Naive thymus-derived CD4-positive, alpha-beta T cell (primary cell): ENCODE measurements around the gene ELMO1. TPM values are rescaled to one million over a fixed set of nuclear protein-coding genes. Genes with fewer than 3 reads are reported as not detected.

Source experiments
- ATAC-seq: fragments of 150-1000 bp; cut with Tn5 transposase; 2 replicates; pipeline ENCODE4 v1.10.0; 2021; ENCODE audit warnings: mild to moderate bottlenecking, moderate library complexity
- CTCF ChIA-PET: fragments of 350-600 bp; sonication (Branson Sonifier 250); formaldehyde crosslinking; loops from one replicate; lab custom pipeline; 2021; ENCODE audit warnings: antibody characterized with exemption; lab: Charles Lee
- POLR2A ChIA-PET: fragments of 350-600 bp; sonication (Branson Sonifier 250); formaldehyde crosslinking; loops from one replicate; lab custom pipeline; 2021; ENCODE audit warnings: antibody characterized with exemption, inconsistent platforms; lab: Charles Lee
- DNase-seq, 9 donors: peaks; one replicate each; pipeline versions ENCODE4 v3.0.0 to v3.0.0-alpha.2; 2020 to 2022; ENCODE audit warnings: mixed read lengths in 1 of 9
- H3K27ac ChIP-seq: one replicate; pipeline ENCODE4 v1.7.0; 2013; ENCODE audit warnings: mild to moderate bottlenecking, low read depth, low read length, moderate library complexity
- H3K27me3 ChIP-seq, 2 donors: one replicate each; pipeline ENCODE4 v1.7.0; 2013; ENCODE audit warnings: low read length in 2 of 2, mild to moderate bottlenecking in 2 of 2, moderate library complexity in 2 of 2; ENCODE audit not compliant: control insufficient read depth in 2 of 2, insufficient read depth in 2 of 2
- H3K36me3 ChIP-seq, 3 experiments: 1 replicate in 2 of 3; 2 replicates in 1 of 3; pipeline ENCODE4 v1.7.0; 2013; ENCODE audit warnings: low read length in 3 of 3, mild to moderate bottlenecking in 3 of 3, moderate library complexity in 1 of 3; ENCODE audit not compliant: insufficient read depth in 3 of 3, control insufficient read depth in 2 of 3
- H3K4me1 ChIP-seq, 2 donors: one replicate each; pipeline ENCODE4 v1.7.0; 2013; ENCODE audit warnings: low read length in 2 of 2, mild to moderate bottlenecking in 2 of 2, moderate library complexity in 1 of 2; ENCODE audit not compliant: control insufficient read depth in 2 of 2, insufficient read depth in 2 of 2
- H3K4me3 ChIP-seq: 2 replicates; pipeline ENCODE4 v1.7.0; 2013; ENCODE audit warnings: mild to moderate bottlenecking, low read length
- H3K9me3 ChIP-seq, 3 experiments: 1 replicate in 2 of 3; 2 replicates in 1 of 3; pipeline ENCODE4 v1.7.0; 2013; ENCODE audit warnings: low read length in 3 of 3; ENCODE audit not compliant: control insufficient read depth in 2 of 3
- H3K27ac Mint-ChIP-seq, 9 donors: one replicate each; pipeline ENCODE4 v1.8.0; 2020 to 2022; ENCODE audit warnings: mixed read lengths in 9 of 9, mild to moderate bottlenecking in 8 of 9, moderate library complexity in 5 of 9, inconsistent platforms in 2 of 9
- H3K27me3 Mint-ChIP-seq, 5 donors: one replicate each; pipeline ENCODE4 v1.8.0; 2021 to 2022; ENCODE audit warnings: mixed read lengths in 5 of 5, mild to moderate bottlenecking in 1 of 5
- H3K36me3 Mint-ChIP-seq, 5 donors: one replicate each; pipeline ENCODE4 v1.8.0; 2020 to 2022; ENCODE audit warnings: mixed read lengths in 5 of 5, mild to moderate bottlenecking in 3 of 5, inconsistent platforms in 1 of 5
- H3K4me1 Mint-ChIP-seq, 7 donors: one replicate each; pipeline ENCODE4 v1.8.0; 2020 to 2022; ENCODE audit warnings: mixed read lengths in 7 of 7, mild to moderate bottlenecking in 3 of 7, inconsistent platforms in 1 of 7
- H3K4me3 Mint-ChIP-seq, 10 donors: one replicate each; pipeline ENCODE4 v1.8.0; 2020 to 2022; ENCODE audit warnings: mild to moderate bottlenecking in 10 of 10, mixed read lengths in 10 of 10, moderate library complexity in 6 of 10, inconsistent platforms in 2 of 10
- H3K9me3 Mint-ChIP-seq, 11 donors: one replicate each; pipeline ENCODE4 v1.8.0; 2020 to 2022; ENCODE audit warnings: mixed read lengths in 11 of 11, mild to moderate bottlenecking in 4 of 11, inconsistent platforms in 1 of 11, moderate library complexity in 1 of 11
- intact Hi-C, 2 donors: fragments of 100-400 bp; cut with micrococcal nuclease; formaldehyde crosslinking; loops; one replicate each; pipeline ENCODE4 v1.15.1; 2023
- polyA plus RNA-seq, 2 donors: library from polyadenylated mRNA; unstranded; fragments of 300-500 nt; fragmentation: Illumina TruSeq; gene quantifications; one replicate each; pipeline ENCODE4 v1.2.3, GENCODE V29; 2021
- total RNA-seq, 6 experiments: library from RNA in 5 of 6; stranded (reverse) in 5 of 6; gene quantifications; 1 replicate in 5 of 6; 2 replicates in 1 of 6; pipeline ENCODE4 v1.2.3 and lab custom pipeline; 2021 to 2026

The ELMO1 gene
- total and polyA plus RNA-seq, 7 experiments from 2014 or later, result 63.6 to 160 (median 124) TPM

- ChIA-PET POLR2A (no interaction called here), CTCF (no interaction called here)
- Histone ChIP-seq H3K27ac (no peak overlapping the region), H3K27me3 (no peaks in the 10 kb centered on the region), H3K36me3 (no peaks in the 10 kb centered on the region), H3K9me3 (no peaks in the 10 kb centered on the region), H3K4me1 (peaks cover 0 to 30% of the 10 kb centered on the region in 2 donors), H3K4me3 (no peak overlapping the region)
- Mint-ChIP-seq H3K27ac (peak overlapping the region in 6 of 9 donors; percentile 7 to 61 (median 31)), H3K27me3 (no peaks in the 10 kb centered on the region), H3K36me3 (peaks cover 11 to 38% (median 26%) of the 10 kb centered on the region in 5 donors), H3K4me1 (peaks cover 31 to 97% (median 89%) of the 10 kb centered on the region in 7 donors), H3K9me3 (peaks cover 0 to 17% (median 3%) of the 10 kb centered on the region in 11 donors), H3K4me3 (peak overlapping the region in 3 of 10 donors; percentile 1 to 38 (median 12))
- intact Hi-C loops, result no loop called here
- DNase-seq (no peak), ATAC-seq (no peak)
Observed at GRCh38 chr7:37118004-37118403, 330.7 kb downstream of the ELMO1 start.

- ChIA-PET POLR2A (no interaction called here), CTCF (no interaction called here)
- no peak overlapping the region for H3K4me3 ChIP-seq
- Mint-ChIP-seq H3K36me3 (peaks cover 11 to 38% (median 27%) of the 10 kb centered on the region in 5 donors), H3K27me3 (no peaks in the 10 kb centered on the region), H3K9me3 (peaks cover 0 to 11% (median 2%) of the 10 kb centered on the region in 11 donors), H3K4me1 (peaks cover 27 to 94% (median 85%) of the 10 kb centered on the region in 7 donors), H3K27ac (peak overlapping the region in 7 of 9 donors; percentile 63 to 93 (median 77)), H3K4me3 (peak overlapping the region in 7 of 10 donors; percentile 15 to 64 (median 56))
- ATAC-seq (no peak), DNase-seq (no peak)
- H3K9me3 ChIP-seq, result no peaks in the 10 kb centered on the region
- no peak overlapping the region for H3K27ac ChIP-seq
- intact Hi-C loops, result no loop called here
- peaks cover 0 to 30% of the 10 kb centered on the region in 2 donors for H3K4me1 ChIP-seq
- no peaks in the 10 kb centered on the region for H3K27me3 ChIP-seq
- H3K36me3 ChIP-seq, result no peaks in the 10 kb centered on the region
Observed at GRCh38 chr7:37117292-37117691, 331.4 kb downstream of the ELMO1 start.

- Mint-ChIP-seq H3K36me3 (peaks cover 6 to 35% (median 25%) of the 10 kb centered on the region in 5 donors), H3K27ac (peak overlapping the region; percentile 11 to 93 (median 74)), H3K27me3 (no peaks in the 10 kb centered on the region), H3K4me1 (peaks cover 30 to 88% (median 81%) of the 10 kb centered on the region in 7 donors), H3K9me3 (peaks cover 0 to 2% (median 0%) of the 10 kb centered on the region in 11 donors), H3K4me3 (peak overlapping the region in 9 of 10 donors; percentile 19 to 69 (median 63))
- Histone ChIP-seq H3K9me3 (no peaks in the 10 kb centered on the region), H3K27me3 (no peaks in the 10 kb centered on the region), H3K4me1 (peaks cover 0 to 30% of the 10 kb centered on the region in 2 donors), H3K27ac (no peak overlapping the region), H3K36me3 (no peaks in the 10 kb centered on the region), H3K4me3 (no peak overlapping the region)
- intact Hi-C loops, result no loop called here
- DNase-seq (peak in 6 of 9 donors; percentile 1 to 32 (median 10)), ATAC-seq (no peak)
- ChIA-PET CTCF (no interaction called here), POLR2A (interaction anchor here (1.4 kb wide), 1 partner anchor 22 kb away, joined by 3 read pairs; no protein-coding TSS in a partner anchor)
Observed at GRCh38 chr7:37116093-37116701, 332.5 kb downstream of the ELMO1 start.

GRCh38 chr7:37113661-37114355 lies 334.9 kb downstream of the ELMO1 start:
- Mint-ChIP-seq H3K4me3 (no peak overlapping the region), H3K27me3 (no peaks in the 10 kb centered on the region), H3K4me1 (peaks cover 36 to 84% (median 77%) of the 10 kb centered on the region in 7 donors), H3K27ac (peak overlapping the region in 4 of 9 donors; percentile 7 to 79 (median 34)), H3K36me3 (peaks cover 8 to 43% (median 28%) of the 10 kb centered on the region in 5 donors), H3K9me3 (peaks cover 0 to 2% (median 0%) of the 10 kb centered on the region in 11 donors)
- CTCF ChIA-PET, result no interaction called here
- DNase-seq (no peak), ATAC-seq (no peak)
- Histone ChIP-seq H3K36me3 (no peaks in the 10 kb centered on the region), H3K4me1 (peaks cover 0 to 27% of the 10 kb centered on the region in 2 donors), H3K27me3 (no peaks in the 10 kb centered on the region), H3K27ac (no peak overlapping the region), H3K4me3 (no peak overlapping the region), H3K9me3 (no peaks in the 10 kb centered on the region)
- POLR2A ChIA-PET, result no interaction called here
- intact Hi-C loops, result no loop called here

- Mint-ChIP-seq H3K36me3 (peaks cover 15 to 51% (median 38%) of the 10 kb centered on the region in 5 donors), H3K27ac (peak overlapping the region in 2 of 9 donors; percentile 7 to 34), H3K4me3 (no peak overlapping the region), H3K27me3 (no peaks in the 10 kb centered on the region), H3K9me3 (peaks cover 0 to 3% (median 0%) of the 10 kb centered on the region in 11 donors), H3K4me1 (peaks cover 38 to 84% (median 76%) of the 10 kb centered on the region in 7 donors)
- Histone ChIP-seq H3K9me3 (no peaks in the 10 kb centered on the region), H3K4me1 (peaks cover 0 to 22% of the 10 kb centered on the region in 2 donors), H3K27me3 (no peaks in the 10 kb centered on the region), H3K36me3 (no peaks in the 10 kb centered on the region), H3K4me3 (no peak overlapping the region), H3K27ac (no peak overlapping the region)
- ATAC-seq (no peak), DNase-seq (no peak)
- intact Hi-C loops, result no loop called here
- ChIA-PET POLR2A (no interaction called here), CTCF (no interaction called here)
Observed at GRCh38 chr7:37112876-37113275, 335.8 kb downstream of the ELMO1 start.

GRCh38 chr7:37112218-37112617 lies 336.4 kb downstream of the ELMO1 start:
- H3K9me3 Mint-ChIP-seq, result peaks cover 0 to 3% (median 0%) of the 10 kb centered on the region in 11 donors
- H3K36me3 Mint-ChIP-seq, result peaks cover 19 to 58% (median 41%) of the 10 kb centered on the region in 5 donors
- peaks cover 41 to 83% (median 78%) of the 10 kb centered on the region in 7 donors for H3K4me1 Mint-ChIP-seq
- ATAC-seq (no peak), DNase-seq (no peak)
- Histone ChIP-seq H3K4me3 (no peak overlapping the region), H3K9me3 (no peaks in the 10 kb centered on the region), H3K27me3 (no peaks in the 10 kb centered on the region), H3K4me1 (peaks cover 0 to 18% of the 10 kb centered on the region in 2 donors), H3K36me3 (no peaks in the 10 kb centered on the region), H3K27ac (no peak overlapping the region)
- ChIA-PET POLR2A (no interaction called here), CTCF (no interaction called here)
- H3K4me3 Mint-ChIP-seq, result no peak overlapping the region
- no peaks in the 10 kb centered on the region for H3K27me3 Mint-ChIP-seq
- intact Hi-C loops, result no loop called here
- H3K27ac Mint-ChIP-seq, result no peak overlapping the region
